Coronary artery (tissue), 2 donors: Measurements from ENCODE around the gene OR51F2.
"Not testable (repeated sequence)": the region's sequence is repeated elsewhere in the genome, so short reads cannot be mapped to it uniquely, and the experiment has no call there.

ENCODE experiments used
- DNase-seq: peaks from one replicate; pipeline ENCODE4 v3.0.0-alpha.2; 2017; ENCODE audit warnings: low spot score
- H3K27ac ChIP-seq, 2 donors: fragments of 200-600 bp; sonication (generic); one replicate each; pipeline ENCODE4 v1.5.1; 2016 to 2019
- H3K4me3 ChIP-seq: fragments of 200-600 bp; sonication (generic); 2 replicates; pipeline ENCODE4 v1.5.1; 2016; ENCODE audit warnings: mild to moderate bottlenecking, moderate library complexity
- CTCF ChIP-seq: fragments of 200-600 bp; sonication (generic); IDR thresholded peaks from one replicate; pipeline ENCODE4 v1.5.1; 2019; ENCODE audit warnings: antibody characterized with exemption

OR51F2 gene

GRCh38 chr11:4851033-4851432 lies 29.9 kb downstream of the OR51F2 start:
- TF ChIP-seq CTCF: no peak

GRCh38 chr11:4854286-4854685 lies 33.2 kb downstream of the OR51F2 start:
- not testable (repeated sequence) for H3K4me3 ChIP-seq, H3K27ac ChIP-seq, DNase-seq

More at GRCh38 chr11:4851033-4851432, 29.9 kb downstream of the OR51F2 start:
- DNase-seq: no peak
- no peak overlapping the region for H3K4me3 ChIP-seq
- H3K27ac ChIP-seq: no peak overlapping the region

GRCh38 chr11:4862447-4863236 lies 41.5 kb downstream of the OR51F2 start:
- Histone ChIP-seq H3K4me3 (no peak overlapping the region), H3K27ac (no peak overlapping the region)
- no peak for DNase-seq
- TF ChIP-seq CTCF: no peak

- Histone ChIP-seq H3K27ac (no peak overlapping the region), H3K4me3 (no peak overlapping the region)
- no peak for TF ChIP-seq CTCF
- DNase-seq: no peak
Measured at GRCh38 chr11:4863876-4864275, 42.8 kb downstream of the OR51F2 start.

- no peak for DNase-seq
- no peak overlapping the region for H3K27ac ChIP-seq
- TF ChIP-seq CTCF: no peak
Measured at GRCh38 chr11:4865855-4866254, 44.7 kb downstream of the OR51F2 start.

More at GRCh38 chr11:4865855-4866254, 44.7 kb downstream of the OR51F2 start:
- no peak overlapping the region for H3K4me3 ChIP-seq
